22Rv1 (cell line): ENCODE results near the gene CNR2.

Experiments used
- CTCF ChIP-seq: fragments of 450-650 bp; IDR thresholded peaks from 2 replicates; pipeline ENCODE4 v1.5.1; 2017; ENCODE audit warnings: mild to moderate bottlenecking
- ZFX ChIP-seq: fragments of 450-650 bp; IDR thresholded peaks from 2 replicates; pipeline ENCODE4 v1.6.1; 2017; ENCODE audit warnings: antibody characterized with exemption, borderline replicate concordance

DNA sequence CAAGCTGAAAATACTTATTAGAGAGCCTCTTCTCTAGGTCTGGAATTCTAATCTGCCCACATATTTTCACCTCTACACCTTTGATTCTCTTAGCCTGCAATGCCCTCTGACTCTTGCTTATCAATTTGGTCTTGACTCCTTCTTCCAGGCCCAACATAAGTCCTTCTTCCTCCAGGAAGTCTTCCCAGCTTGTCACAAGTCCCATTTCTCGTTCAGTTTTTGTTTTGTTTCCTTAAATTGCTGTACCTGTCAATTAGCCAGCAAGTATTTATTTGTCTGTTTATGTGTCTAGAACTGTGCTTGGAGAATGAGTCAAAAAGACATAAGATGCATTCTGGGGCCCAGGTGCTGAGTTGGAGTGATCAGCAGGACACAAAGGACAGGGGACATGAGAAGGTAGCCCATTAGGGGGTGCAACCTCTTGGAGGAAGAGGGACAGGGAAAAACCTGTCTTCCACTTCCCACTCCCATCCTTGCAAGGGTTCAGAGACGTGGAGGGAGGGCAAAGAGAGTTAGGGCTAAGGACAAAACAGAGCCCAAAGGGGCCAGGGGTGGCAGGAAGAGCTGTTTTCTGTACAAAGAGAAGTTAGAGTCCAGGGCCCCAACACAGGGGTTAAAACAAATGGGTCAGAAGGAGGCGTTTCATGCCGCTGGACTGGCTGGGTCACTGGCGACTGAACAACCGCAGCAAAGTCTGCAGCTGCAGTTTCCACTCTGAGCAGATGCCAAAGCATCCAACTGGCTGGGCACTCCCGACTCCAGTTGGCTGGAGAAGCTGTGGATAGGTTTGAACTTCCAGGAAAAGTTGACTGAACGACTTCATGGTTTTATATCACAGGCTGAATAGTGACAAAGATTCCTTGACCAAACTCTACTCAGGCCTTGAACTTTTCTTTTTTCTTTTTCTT is 10.7 kb upstream of the CNR2 start:
- TF ChIP-seq CTCF, result no peak
- no peak for TF ChIP-seq ZFX
